HG02759 (cell line): ENCODE data around the gene RFK.

ENCODE experiments used
- ATAC-seq: cut with Tn5 transposase; IDR thresholded peaks from one replicate; pipeline ENCODE4 v1.9.1; 2021; ENCODE audit warnings: mild to moderate bottlenecking, moderate library complexity; ENCODE audit not compliant: unreplicated experiment

Gene RFK

DNA sequence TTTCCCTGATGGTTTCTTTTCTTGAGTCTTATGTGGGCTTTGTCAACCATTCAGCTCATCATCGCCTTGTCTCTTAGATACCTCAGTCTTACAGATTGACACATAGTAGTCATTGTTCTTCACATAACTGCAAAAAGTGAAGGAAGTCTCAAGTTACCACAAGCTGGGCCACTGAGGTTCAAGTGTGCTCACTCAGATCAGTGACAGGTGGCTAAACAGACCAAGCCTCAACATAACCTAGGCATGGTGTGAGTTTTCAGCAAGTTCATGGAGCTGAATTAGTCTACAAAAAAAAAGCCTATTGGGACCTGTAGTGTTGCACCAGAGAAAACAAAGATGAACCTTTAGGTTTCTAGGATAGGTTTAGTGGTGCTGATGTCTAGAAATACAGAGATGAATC is 58.2 kb downstream of the RFK start:
- ATAC-seq, result no peak
